HG02798 (cell line): Measurements from ENCODE around the gene ERCC6L.

Source experiments
- ATAC-seq: cut with Tn5 transposase; IDR thresholded peaks from one replicate; pipeline ENCODE4 v1.9.1; 2021; ENCODE audit warnings: mild to moderate bottlenecking; ENCODE audit not compliant: unreplicated experiment, poor library complexity

The ERCC6L gene

GRCh38 chrX:72238721-72239475, at the start of gene ERCC6L:
Gene ERCC6L, minus strand, starts transcription at chrX:72239027. Its CDS starts 116 bp downstream, at chrX:72238911.
- ATAC-seq, result peak; percentile 99

- no peak for ATAC-seq
Measured at GRCh38 chrX:72282302-72282701, 43.5 kb upstream of the ERCC6L start.

- ATAC-seq, result no peak
Measured at GRCh38 chrX:72280321-72280845, 41.6 kb upstream of the ERCC6L start.

- ATAC-seq, result no peak
Measured at GRCh38 chrX:72276478-72276953, 37.7 kb upstream of the ERCC6L start.

- no peak for ATAC-seq
Measured at GRCh38 chrX:72274526-72274925, 35.7 kb upstream of the ERCC6L start.

GRCh38 chrX:72273718-72274117, 34.9 kb upstream of the ERCC6L start:
- no peak for ATAC-seq

- no peak for ATAC-seq
Measured at GRCh38 chrX:72272868-72273267, 34.0 kb upstream of the ERCC6L start.

- no peak for ATAC-seq
Measured at GRCh38 chrX:72271812-72272211, 33.0 kb upstream of the ERCC6L start.

- ATAC-seq, result no peak
Measured at GRCh38 chrX:72271091-72271788, 32.4 kb upstream of the ERCC6L start.

- ATAC-seq, result no peak
Measured at GRCh38 chrX:72270316-72270866, 31.6 kb upstream of the ERCC6L start.

- no peak for ATAC-seq
Measured at GRCh38 chrX:72269671-72270251, 30.9 kb upstream of the ERCC6L start.

GRCh38 chrX:72268597-72269365, 30.0 kb upstream of the ERCC6L start:
- no peak for ATAC-seq

- no peak for ATAC-seq
Measured at GRCh38 chrX:72265263-72265662, 26.4 kb upstream of the ERCC6L start.

- ATAC-seq, result no peak
Measured at GRCh38 chrX:72262077-72262476, 23.2 kb upstream of the ERCC6L start.

- ATAC-seq, result no peak
Measured at GRCh38 chrX:72260448-72260847, 21.6 kb upstream of the ERCC6L start.

- ATAC-seq, result no peak
Measured at GRCh38 chrX:72258174-72258573, 19.3 kb upstream of the ERCC6L start.

- ATAC-seq, result no peak
Measured at GRCh38 chrX:72255864-72256263, 17.0 kb upstream of the ERCC6L start.

- ATAC-seq, result no peak
Measured at GRCh38 chrX:72255445-72255844, 16.6 kb upstream of the ERCC6L start.

GRCh38 chrX:72254816-72255215, 16.0 kb upstream of the ERCC6L start:
- no peak for ATAC-seq

GRCh38 chrX:72253686-72254085, 14.9 kb upstream of the ERCC6L start:
- ATAC-seq, result no peak
